HepG2 (cell line): Measurements from ENCODE around the gene IL1RAP. TPM values are rescaled to one million over a fixed set of nuclear protein-coding genes. Genes with fewer than 3 reads are reported as not detected.
A peak's percentile ranks its signal among the peaks of the same experiment; 100 is the strongest.

Source experiments
- CBX5 ChIP-seq: sonication (generic); formaldehyde crosslinking; IDR thresholded peaks from 2 replicates; pipeline ENCODE4 v1.4.0; 2020; ENCODE audit warnings: missing genetic modification reagents, borderline replicate concordance
- DMTF1 ChIP-seq: sonication (generic); formaldehyde crosslinking; IDR thresholded peaks from 2 replicates; pipeline ENCODE4 v1.4.0; 2020; ENCODE audit warnings: mild to moderate bottlenecking, missing genetic modification reagents
- GTF2F1 ChIP-seq: fragments of 150-350 bp; IDR thresholded peaks from 2 replicates; pipeline ENCODE4 v1.6.1; 2014; ENCODE audit warnings: low read length
- HOMEZ ChIP-seq: IDR thresholded peaks from 2 replicates; pipeline ENCODE4 v1.6.1; 2016; ENCODE audit warnings: low read depth
- HOXA3 ChIP-seq: sonication (generic); formaldehyde crosslinking; IDR thresholded peaks from 2 replicates; pipeline ENCODE4 v1.5.0; 2020; ENCODE audit warnings: missing genetic modification reagents
- MTERF4 ChIP-seq: sonication (generic); formaldehyde crosslinking; IDR thresholded peaks from 2 replicates; pipeline ENCODE4 v1.8.0; 2023; ENCODE audit warnings: mild to moderate bottlenecking, missing genetic modification reagents
- NR2C2 ChIP-seq: sonication (generic); formaldehyde crosslinking; IDR thresholded peaks from 2 replicates; pipeline ENCODE4 v1.4.0; 2020; ENCODE audit warnings: missing genetic modification reagents, mild to moderate bottlenecking, moderate library complexity, borderline replicate concordance
- PLRG1 ChIP-seq: fragments of 450-650 bp; conservative IDR thresholded peaks from 2 replicates; pipeline ENCODE4 v1.6.1; 2016
- REST ChIP-seq, 2 experiments: IDR thresholded peaks; 2 replicates each; pipeline ENCODE4 v1.6.1; 2011 to 2012; ENCODE audit warnings: low read length in 2 of 2, borderline replicate concordance in 1 of 2, low read depth in 1 of 2, mild to moderate bottlenecking in 1 of 2, moderate library complexity in 1 of 2
- SKI ChIP-seq: fragments of 450-650 bp; IDR thresholded peaks from one replicate; pipeline ENCODE4 v1.6.1; 2018; ENCODE audit warnings: mild to moderate bottlenecking; ENCODE audit not compliant: partially characterized antibody
- TFAP4 ChIP-seq: sonication (generic); IDR thresholded peaks from 2 replicates; pipeline ENCODE4 v1.6.1; 2016; ENCODE audit warnings: low read depth, borderline replicate concordance
- THRA ChIP-seq: sonication (generic); formaldehyde crosslinking; IDR thresholded peaks from 2 replicates; pipeline ENCODE4 v1.4.0; 2020; ENCODE audit warnings: missing genetic modification reagents, borderline replicate concordance
- XBP1 ChIP-seq: sonication (generic); formaldehyde crosslinking; IDR thresholded peaks from 2 replicates; pipeline ENCODE4 v1.5.0; 2020; ENCODE audit warnings: missing genetic modification reagents
- ZNF687 ChIP-seq: sonication (generic); formaldehyde crosslinking; IDR thresholded peaks from 2 replicates; pipeline ENCODE4 v1.5.1; 2020; ENCODE audit warnings: mild to moderate bottlenecking, missing genetic modification reagents, moderate library complexity
- polyA plus RNA-seq, 8 experiments: library from polyadenylated mRNA; depleted of rRNA in 3 of 8; stranded (reverse) in 7 of 8; unstranded in 1 of 8; fragments of >200 nt; fragmentation: Illumina TruSeq in 4 of 8; extraction: Trizol in 4 of 8; gene quantifications; 2 replicates each; pipeline versions ENCODE4 v1.2.1 to v1.2.3, GENCODE V29; 2011 to 2016; ENCODE audit warnings: low read depth in 4 of 8, missing spikeins in 1 of 8, mixed read lengths in 1 of 8; ENCODE audit not compliant: insufficient read depth in 1 of 8
- total RNA-seq, 5 experiments: library from RNA; depleted of rRNA; stranded (reverse); fragments of >200 nt; fragmentation: Illumina TruSeq; extraction: Trizol; gene quantifications; 2 replicates each; pipeline ENCODE4 v1.2.3, GENCODE V29; 2016; ENCODE audit warnings: low read depth in 1 of 5

Gene IL1RAP
- total and polyA plus RNA-seq, 2 of the 13 experiments (the other 11 are each of a cell fraction or from before 2014, with no cell fraction given), result 18.3 to 54.9 TPM

GRCh38 chr3:190701096-190701532 is 187.2 kb downstream of the IL1RAP start (continued):
- TF ChIP-seq HOMEZ (CRISPR knock-in tag) (peak; percentile 84), SKI (peak; percentile 51), THRA (CRISPR knock-in tag) (no peak), HOXA3 (CRISPR knock-in tag) (peak; percentile 40; the same call in 1 of the 2 replicates), ZNF687 (CRISPR knock-in tag) (no peak), MTERF4 (CRISPR knock-in tag) (no peak), XBP1 (no peak), GTF2F1 (no peak), TFAP4 (no peak), DMTF1 (CRISPR knock-in tag) (no peak), CBX5 (no peak), PLRG1 (no peak), NR2C2 (CRISPR knock-in tag) (no peak), REST (IDR thresholded peaks at IDR 0.05; ENCODE audit: borderline replicate concordance in 1 of 2, low read depth in 1 of 2, low read length in 2 of 2) (no peak)
